ENCODE results near the gene STAM. TPM values are rescaled to one million over a fixed set of nuclear protein-coding genes. Genes with fewer than 3 reads are reported as not detected.

STAM gene
- total RNA-seq, 2 donors from 2014 or later = 16.5 to 16.8 TPM

DNA sequence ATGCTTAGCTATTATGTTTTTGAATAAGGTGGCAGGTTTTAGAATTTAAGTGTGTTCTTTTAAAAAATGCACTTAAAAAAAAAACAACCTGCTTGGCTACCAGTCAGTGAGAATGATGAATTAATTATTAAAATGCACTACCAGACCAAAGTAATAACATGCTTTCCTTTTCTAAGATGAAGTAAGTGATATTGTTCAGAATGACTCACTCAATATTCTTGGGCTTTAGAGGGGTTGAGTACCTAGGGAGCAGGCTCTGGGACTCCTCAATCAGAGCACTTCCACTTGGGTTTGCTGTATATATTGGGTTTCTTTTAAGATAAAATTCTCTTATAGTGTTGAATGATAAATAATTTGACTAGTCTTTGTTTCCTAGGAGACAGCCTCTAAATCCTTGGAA lies 8.6 kb downstream of the STAM start:
- DNase-seq = no peak
- Histone ChIP-seq H3K27me3 (no peaks in the 10 kb centered on the region), H3K36me3 (no peaks in the 10 kb centered on the region), H3K9me3 (no peaks in the 10 kb centered on the region), H3K4me3 (no peak overlapping the region), H3K27ac (no peak overlapping the region), H3K4me1 (no peaks in the 10 kb centered on the region), H3K9ac (ENCODE audit: low read depth in 2 of 2, low read length in 2 of 2) (no peak overlapping the region)
- TF ChIP-seq, protein P1, sequence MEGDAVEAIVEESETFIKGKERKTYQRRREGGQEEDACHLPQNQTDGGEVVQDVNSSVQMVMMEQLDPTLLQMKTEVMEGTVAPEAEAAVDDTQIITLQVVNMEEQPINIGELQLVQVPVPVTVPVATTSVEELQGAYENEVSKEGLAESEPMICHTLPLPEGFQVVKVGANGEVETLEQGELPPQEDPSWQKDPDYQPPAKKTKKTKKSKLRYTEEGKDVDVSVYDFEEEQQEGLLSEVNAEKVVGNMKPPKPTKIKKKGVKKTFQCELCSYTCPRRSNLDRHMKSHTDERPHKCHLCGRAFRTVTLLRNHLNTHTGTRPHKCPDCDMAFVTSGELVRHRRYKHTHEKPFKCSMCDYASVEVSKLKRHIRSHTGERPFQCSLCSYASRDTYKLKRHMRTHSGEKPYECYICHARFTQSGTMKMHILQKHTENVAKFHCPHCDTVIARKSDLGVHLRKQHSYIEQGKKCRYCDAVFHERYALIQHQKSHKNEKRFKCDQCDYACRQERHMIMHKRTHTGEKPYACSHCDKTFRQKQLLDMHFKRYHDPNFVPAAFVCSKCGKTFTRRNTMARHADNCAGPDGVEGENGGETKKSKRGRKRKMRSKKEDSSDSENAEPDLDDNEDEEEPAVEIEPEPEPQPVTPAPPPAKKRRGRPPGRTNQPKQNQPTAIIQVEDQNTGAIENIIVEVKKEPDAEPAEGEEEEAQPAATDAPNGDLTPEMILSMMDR (IDR thresholded peaks at IDR 0.05) = no peak
- intact Hi-C loops (cut with DNase I) = no loop called here

DNA sequence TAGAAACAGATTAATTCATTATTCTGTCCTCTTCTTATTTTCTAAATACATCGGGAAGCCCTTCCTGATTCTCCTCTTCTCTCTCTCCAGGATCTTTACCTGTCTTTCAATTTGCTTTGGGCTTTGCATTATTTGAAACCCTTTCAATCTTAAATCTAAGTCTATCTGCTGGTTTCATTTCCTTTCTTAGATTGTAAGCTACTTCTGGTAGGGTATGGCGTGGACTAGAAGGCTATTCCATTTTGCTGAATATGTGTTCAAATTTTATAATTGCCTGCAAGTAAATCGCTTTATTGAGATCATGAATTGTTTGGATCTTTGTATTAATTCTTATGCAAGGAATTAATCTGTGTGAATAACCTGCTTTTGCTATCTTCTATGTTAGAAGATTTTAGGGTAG lies 11.1 kb downstream of the STAM start:
- no peak for DNase-seq
- no peaks in the 10 kb centered on the region for H3K36me3 ChIP-seq
- TF ChIP-seq, protein P1 (IDR thresholded peaks at IDR 0.05) = no peak
- intact Hi-C loops (cut with DNase I) = no loop called here
- H3K9ac ChIP-seq (ENCODE audit: low read depth in 2 of 2, low read length in 2 of 2) = no peak overlapping the region
- no peaks in the 10 kb centered on the region for H3K27me3 ChIP-seq
- H3K4me3 ChIP-seq = no peak overlapping the region
- H3K27ac ChIP-seq = no peak overlapping the region
- no peaks in the 10 kb centered on the region for H3K4me1 ChIP-seq
- H3K9me3 ChIP-seq = no peaks in the 10 kb centered on the region

DNA sequence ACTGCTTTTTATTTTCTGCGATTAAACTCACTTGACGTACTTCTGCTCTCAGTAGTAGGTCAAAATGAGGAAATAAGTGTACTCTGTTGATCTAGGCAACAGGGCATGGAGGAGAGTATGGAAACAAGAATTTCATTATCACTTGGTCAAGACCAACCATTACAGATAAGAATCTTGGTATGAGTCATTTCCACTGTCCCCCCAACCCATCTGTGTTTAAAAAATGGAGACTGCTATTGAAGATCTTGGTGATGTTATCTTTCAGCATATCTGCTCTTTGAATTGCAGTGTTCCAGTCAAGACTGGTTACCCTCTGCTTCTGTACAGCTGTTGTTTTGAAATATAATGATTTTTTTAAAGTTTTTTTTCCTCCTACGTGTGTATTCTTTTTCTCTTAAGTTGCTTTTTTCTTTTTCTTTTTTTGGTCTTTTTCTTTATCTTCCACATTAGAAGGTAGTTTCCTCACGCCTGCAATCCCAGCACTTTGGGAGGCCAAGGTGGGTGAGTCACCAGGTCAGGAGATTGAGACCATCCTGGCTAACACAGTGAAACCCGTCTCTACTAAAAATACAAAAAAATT lies 11.7 kb downstream of the STAM start:
- H3K4me1 ChIP-seq = no peaks in the 10 kb centered on the region
- H3K9me3 ChIP-seq = no peaks in the 10 kb centered on the region
- DNase-seq = no peak
- H3K27me3 ChIP-seq = no peaks in the 10 kb centered on the region
- no peak overlapping the region for H3K4me3 ChIP-seq
- no peaks in the 10 kb centered on the region for H3K36me3 ChIP-seq
- TF ChIP-seq, protein P1 (IDR thresholded peaks at IDR 0.05) = no peak
- H3K27ac ChIP-seq = no peak overlapping the region
- H3K9ac ChIP-seq (ENCODE audit: low read depth in 2 of 2, low read length in 2 of 2) = no peak overlapping the region
- intact Hi-C loops (cut with DNase I) = no loop called here

DNA sequence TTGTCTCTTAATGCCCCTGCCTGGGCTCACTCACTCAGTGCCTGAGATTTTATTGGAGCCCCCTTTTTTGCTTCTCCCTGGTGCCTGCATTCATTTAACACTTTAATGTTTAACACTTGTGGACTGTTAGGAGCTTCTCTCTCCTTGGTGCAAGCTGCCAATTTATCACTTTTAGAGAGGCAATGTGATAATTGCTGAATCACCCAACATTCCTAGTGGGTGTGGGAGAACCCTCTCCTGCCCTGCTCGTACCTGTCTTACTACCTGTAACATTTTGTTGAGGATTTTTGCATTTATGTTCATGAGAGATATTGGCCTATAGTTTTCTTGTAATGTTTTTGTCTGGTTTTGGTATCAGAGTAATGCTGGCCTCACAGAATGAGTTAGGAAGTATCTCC lies 13.2 kb downstream of the STAM start:
- no peak overlapping the region for H3K9ac ChIP-seq (ENCODE audit: low read depth in 2 of 2, low read length in 2 of 2)
- intact Hi-C loops (cut with DNase I) = no loop called here

DNA sequence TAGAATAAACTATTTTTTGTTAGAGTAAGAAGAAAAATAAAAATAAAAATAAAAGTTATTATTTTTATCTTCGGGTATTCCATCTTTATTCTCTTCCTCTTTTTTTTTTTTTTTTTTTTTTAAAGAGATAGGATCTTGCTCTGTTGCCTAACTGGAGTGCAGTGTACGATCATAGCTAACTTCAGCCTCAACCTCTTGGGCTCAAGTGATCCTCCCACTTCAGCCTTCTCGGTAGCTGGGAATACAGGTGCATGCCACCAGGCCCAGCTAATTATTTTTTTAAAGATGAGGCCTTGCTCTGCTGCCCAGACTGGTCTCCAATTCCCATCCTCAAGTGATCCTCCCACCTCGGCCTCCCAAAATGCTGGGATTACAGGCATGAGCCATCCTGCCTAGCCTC lies 15.4 kb downstream of the STAM start:
- H3K9ac ChIP-seq (ENCODE audit: low read depth in 2 of 2, low read length in 2 of 2) = no peak overlapping the region
- intact Hi-C loops (cut with DNase I) = no loop called here
- TF ChIP-seq, protein P1 (IDR thresholded peaks at IDR 0.05) = no peak
- DNase-seq = no peak
- H3K4me3 ChIP-seq = no peak overlapping the region
- no peaks in the 10 kb centered on the region for H3K9me3 ChIP-seq
- no peak overlapping the region for H3K27ac ChIP-seq
- no peaks in the 10 kb centered on the region for H3K4me1 ChIP-seq
- no peaks in the 10 kb centered on the region for H3K36me3 ChIP-seq
- H3K27me3 ChIP-seq = no peaks in the 10 kb centered on the region

More for the DNA sequence above, 13.2 kb downstream of the STAM start:
- Histone ChIP-seq H3K27ac (no peak overlapping the region), H3K4me1 (no peaks in the 10 kb centered on the region), H3K9me3 (no peaks in the 10 kb centered on the region), H3K36me3 (no peaks in the 10 kb centered on the region), H3K27me3 (no peaks in the 10 kb centered on the region), H3K4me3 (no peak overlapping the region)
- TF ChIP-seq, protein P1 (IDR thresholded peaks at IDR 0.05) = no peak
- no peak for DNase-seq
